ENCODE results near the gene LALBA. TPM values are rescaled to one million over a fixed set of nuclear protein-coding genes. Genes with fewer than 3 reads are reported as not detected.

LALBA gene
- polyA plus RNA-seq, 3 donors = not detected

GRCh38 chr12:48536602-48537001 is 33.2 kb downstream of the LALBA start:
- Mint-ChIP-seq H3K4me3 (no peak overlapping the region), H3K9me3 (no peaks in the 10 kb centered on the region), H3K36me3 (no peaks in the 10 kb centered on the region), H3K27me3 (ENCODE audit: low read depth in 3 of 3) (peaks cover 3 to 8% (median 4%) of the 10 kb centered on the region in 3 donors), H3K27ac (no peak overlapping the region), H3K4me1 (no peaks in the 10 kb centered on the region)
- Histone ChIP-seq H3K36me3 (replicated peaks in 1 of 2; ENCODE audit: control insufficient read depth in 1 of 2, insufficient read depth in 2 of 2, low read length in 2 of 2) (no peaks in the 10 kb centered on the region), H3K4me2 (replicated peaks; ENCODE audit: extremely low read depth, low read length, poor library complexity, severe bottlenecking) (no peak overlapping the region), H2AFZ (ENCODE audit: insufficient read depth, low read depth, low read length, poor library complexity, severe bottlenecking) (no peak overlapping the region), H3K79me2 (ENCODE audit: insufficient read depth, low read length) (no peaks in the 10 kb centered on the region), H3K27me3 (ENCODE audit: control insufficient read depth in 2 of 2, insufficient read depth in 2 of 2, low read length in 2 of 2) (no peaks in the 10 kb centered on the region), H3K4me1 (ENCODE audit: control insufficient read depth in 1 of 2, insufficient read depth in 2 of 2, low read length in 2 of 2) (no peaks in the 10 kb centered on the region), H3K9me3 (replicated peaks in 1 of 2; ENCODE audit: control insufficient read depth in 1 of 2, insufficient read depth in 1 of 2, low read length in 2 of 2) (no peaks in the 10 kb centered on the region), H3K27ac (ENCODE audit: low read depth in 1 of 2, low read length in 2 of 2) (no peak overlapping the region), H3K4me3 (replicated peaks in 1 of 3; ENCODE audit: low read depth in 2 of 3, low read length in 3 of 3) (no peak overlapping the region), H4K20me1 (ENCODE audit: insufficient read depth, low read length) (no peaks in the 10 kb centered on the region), H3K9ac (ENCODE audit: insufficient read depth, low read length, poor library complexity, severe bottlenecking) (no peak overlapping the region)
- intact Hi-C loops (cut with micrococcal nuclease) = no loop called here
- WGBS (ENCODE audit: insufficient coverage) = no CpG with 5 or more reads among the region's 1 CpG
- TF ChIP-seq CTCF (IDR thresholded peaks at IDR 0.05) = no peak
- DNase-seq = no peak

GRCh38 chr12:48532601-48533000 is 37.2 kb downstream of the LALBA start:
- Mint-ChIP-seq H3K9me3 (peaks cover 0 to 3% (median 2%) of the 10 kb centered on the region in 7 donors), H3K27me3 (ENCODE audit: low read depth in 3 of 3) (peaks cover 0 to 10% (median 3%) of the 10 kb centered on the region in 3 donors), H3K27ac (no peak overlapping the region), H3K4me3 (no peak overlapping the region), H3K36me3 (no peaks in the 10 kb centered on the region), H3K4me1 (no peaks in the 10 kb centered on the region)
- intact Hi-C loops (cut with micrococcal nuclease) = no loop called here
- H3K4me2 ChIP-seq (replicated peaks; ENCODE audit: extremely low read depth, low read length, poor library complexity, severe bottlenecking) = no peak overlapping the region
- H3K4me1 ChIP-seq (ENCODE audit: control insufficient read depth in 1 of 2, insufficient read depth in 2 of 2, low read length in 2 of 2) = no peaks in the 10 kb centered on the region
- H3K36me3 ChIP-seq (replicated peaks in 1 of 2; ENCODE audit: control insufficient read depth in 1 of 2, insufficient read depth in 2 of 2, low read length in 2 of 2) = no peaks in the 10 kb centered on the region
- H2AFZ ChIP-seq (ENCODE audit: insufficient read depth, low read depth, low read length, poor library complexity, severe bottlenecking) = no peak overlapping the region
- no peak overlapping the region for H3K9ac ChIP-seq (ENCODE audit: insufficient read depth, low read length, poor library complexity, severe bottlenecking)
- no peak for TF ChIP-seq CTCF (IDR thresholded peaks at IDR 0.05)
- no peaks in the 10 kb centered on the region for H3K9me3 ChIP-seq (replicated peaks in 1 of 2; ENCODE audit: control insufficient read depth in 1 of 2, insufficient read depth in 1 of 2, low read length in 2 of 2)
- H3K27ac ChIP-seq (ENCODE audit: low read depth in 1 of 2, low read length in 2 of 2) = no peak overlapping the region
- no peak for DNase-seq
- H3K27me3 ChIP-seq (ENCODE audit: control insufficient read depth in 2 of 2, insufficient read depth in 2 of 2, low read length in 2 of 2) = no peaks in the 10 kb centered on the region
- H3K79me2 ChIP-seq (ENCODE audit: insufficient read depth, low read length) = no peaks in the 10 kb centered on the region
- no peak overlapping the region for H3K4me3 ChIP-seq (replicated peaks in 1 of 3; ENCODE audit: low read depth in 2 of 3, low read length in 3 of 3)
- no peaks in the 10 kb centered on the region for H4K20me1 ChIP-seq (ENCODE audit: insufficient read depth, low read length)

Measured in CD14-positive monocyte (primary cell).